Ovary (tissue), 9 donors: ENCODE measurements around the gene LONRF2. TPM values are rescaled to one million over a fixed set of nuclear protein-coding genes. Genes with fewer than 3 reads are reported as not detected.

Source experiments
- DNase-seq, 5 donors: peaks; one replicate each; pipeline ENCODE4 v3.0.0-alpha.2; 2019 to 2020
- H3K27ac ChIP-seq, 2 donors: fragments of 200-600 bp; one replicate each; pipeline versions ENCODE4 v1.5.1 to v1.8.0; 2019 to 2022
- H3K27me3 ChIP-seq: fragments of 200-600 bp; one replicate; pipeline ENCODE4 v1.8.0; 2022
- H3K36me3 ChIP-seq: fragments of 200-600 bp; sonication (generic); one replicate; pipeline ENCODE4 v1.5.1; 2019
- H3K4me1 ChIP-seq: one replicate; pipeline ENCODE4 v1.8.1; 2013; ENCODE audit warnings: mild to moderate bottlenecking, moderate library complexity; ENCODE audit not compliant: insufficient read depth
- H3K4me3 ChIP-seq: fragments of 200-600 bp; sonication (generic); one replicate; pipeline ENCODE4 v1.5.1; 2017
- H3K9me3 ChIP-seq, 2 donors: fragments of 200-600 bp in 1 of 2; sonication (generic) in 1 of 2; one replicate each; pipeline versions ENCODE4 v1.5.1 to v1.8.1; 2013 to 2019; ENCODE audit warnings: mild to moderate bottlenecking in 1 of 2, moderate library complexity in 1 of 2
- EP300 ChIP-seq: sonication (generic); formaldehyde crosslinking; IDR thresholded peaks from one replicate; pipeline ENCODE4 v1.6.1; 2017; ENCODE audit warnings: antibody characterized with exemption
- POLR2A ChIP-seq: fragments of 450-650 bp; IDR thresholded peaks from one replicate; pipeline ENCODE4 v1.6.1; 2017; ENCODE audit warnings: antibody characterized with exemption, mild to moderate bottlenecking, moderate library complexity
- WGBS, 3 donors: extraction: QIAGEN DNeasy Blood & Tissue Kit in 1 of 3; methylation state at CpG; one replicate each; pipeline versions ENCODE4 v1.1.5 to v1.1.7; 2013 to 2017; 5-methylcytosine and 5-hydroxymethylcytosine counted together
- intact Hi-C, 4 donors: fragments of 100-400 bp; cut with DNase I; formaldehyde crosslinking; loops; one replicate each; pipeline versions ENCODE4 v1.11.0 to v1.15.1; 2022 to 2023
- polyA plus RNA-seq, 2 donors: library from polyadenylated mRNA; stranded (reverse); fragments of 200-250 nt in 1 of 2; fragments of 350-450 nt in 1 of 2; fragmentation: Illumina TruSeq in 1 of 2; extraction: RNeasy Lipid Tissue Mini Kit (QIAGEN cat#74804) in 1 of 2; gene quantifications; one replicate each; pipeline ENCODE4 v1.2.3, GENCODE V29; 2013 to 2014
- total RNA-seq, 7 donors: library from RNA; depleted of rRNA in 2 of 7; stranded (reverse); fragments of >200 nt in 2 of 7; fragmentation: NEBNext Ultra II Directional in 3 of 7; extraction: Animal tissue kit (Norgen Biotek cat#: 25700) in 3 of 7; gene quantifications; one replicate each; pipeline versions ENCODE4 v1.1.0 to v1.2.4, GENCODE V29; 2016 to 2023
- TF ChIP-seq, protein P1 (sequence below), 3 donors: fragments of 450-650 bp in 2 of 3; fragments of 200-600 bp in 1 of 3; IDR thresholded peaks; one replicate each; pipeline versions ENCODE4 v1.5.1 to v1.8.0; 2016 to 2022; ENCODE audit warnings: antibody characterized with exemption in 3 of 3, mild to moderate bottlenecking in 1 of 3
- donor health status: DM: no; HTN: no; CAD: no; lungs with moderate emphysema.
- donor health status: DM: no; HTN: no; CAD: no.
- donor health status: Bipolar disorder and iron deficiency.
- donor health status: DM: yes; HTN: yes; CAD: no.
- donor health status: DM: no; HTN: no; CAD: no.
- donor health status: DM: yes; HTN: yes; CAD: no.

Gene LONRF2
- total and polyA plus RNA-seq, 9 donors, result 4.7 to 133 (median 29.5) TPM

DNA sequence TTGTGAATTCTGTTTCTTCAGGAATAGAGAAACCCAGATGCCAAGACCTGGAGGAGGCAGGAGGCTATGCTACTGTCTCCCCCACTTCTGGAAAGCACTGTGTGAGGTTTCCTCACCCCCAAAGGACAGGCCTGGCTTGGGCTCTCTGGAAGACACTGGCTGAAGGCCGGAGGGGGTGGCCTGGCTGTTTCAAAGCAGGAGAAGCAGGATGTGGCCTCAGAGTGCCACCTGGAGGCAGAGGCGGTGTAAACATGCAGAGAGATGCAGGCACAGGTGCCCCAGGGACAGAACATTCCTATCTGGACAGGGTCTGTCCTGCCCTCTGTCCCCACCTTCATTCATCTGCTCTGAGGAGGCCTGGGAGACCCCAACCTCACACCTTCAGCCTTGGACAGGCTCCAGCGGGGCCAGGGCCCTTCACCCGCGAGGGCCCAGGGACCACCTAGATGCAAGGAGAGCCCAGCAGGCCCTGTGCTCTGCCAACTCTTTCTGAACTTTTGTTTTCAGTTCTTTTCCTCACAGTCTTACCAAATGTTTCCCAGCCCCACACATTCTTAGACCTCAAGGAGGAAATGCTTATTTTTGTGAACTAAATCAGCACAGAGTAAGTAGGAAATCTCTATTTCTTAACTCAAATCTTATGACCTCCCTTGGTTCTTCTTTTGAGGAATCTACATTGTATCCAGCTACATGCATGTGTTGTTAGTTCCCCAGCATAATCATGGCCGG, 79.2 kb downstream of the LONRF2 start:
- intact Hi-C loops, result no loop called here
- DNase-seq, result peak in 4 of 5 donors; percentile 45 to 68 (median 57)
- Histone ChIP-seq H3K4me1 (no peaks in the 10 kb centered on the region), H3K27me3 (no peaks in the 10 kb centered on the region), H3K36me3 (no peaks in the 10 kb centered on the region), H3K4me3 (no peak overlapping the region), H3K9me3 (no peaks in the 10 kb centered on the region), H3K27ac (no peak overlapping the region)
- WGBS, 3 donors, result 54 to 67% (median 66%) methylated on average over 6 of the region's 6 CpGs
- TF ChIP-seq, protein P1, sequence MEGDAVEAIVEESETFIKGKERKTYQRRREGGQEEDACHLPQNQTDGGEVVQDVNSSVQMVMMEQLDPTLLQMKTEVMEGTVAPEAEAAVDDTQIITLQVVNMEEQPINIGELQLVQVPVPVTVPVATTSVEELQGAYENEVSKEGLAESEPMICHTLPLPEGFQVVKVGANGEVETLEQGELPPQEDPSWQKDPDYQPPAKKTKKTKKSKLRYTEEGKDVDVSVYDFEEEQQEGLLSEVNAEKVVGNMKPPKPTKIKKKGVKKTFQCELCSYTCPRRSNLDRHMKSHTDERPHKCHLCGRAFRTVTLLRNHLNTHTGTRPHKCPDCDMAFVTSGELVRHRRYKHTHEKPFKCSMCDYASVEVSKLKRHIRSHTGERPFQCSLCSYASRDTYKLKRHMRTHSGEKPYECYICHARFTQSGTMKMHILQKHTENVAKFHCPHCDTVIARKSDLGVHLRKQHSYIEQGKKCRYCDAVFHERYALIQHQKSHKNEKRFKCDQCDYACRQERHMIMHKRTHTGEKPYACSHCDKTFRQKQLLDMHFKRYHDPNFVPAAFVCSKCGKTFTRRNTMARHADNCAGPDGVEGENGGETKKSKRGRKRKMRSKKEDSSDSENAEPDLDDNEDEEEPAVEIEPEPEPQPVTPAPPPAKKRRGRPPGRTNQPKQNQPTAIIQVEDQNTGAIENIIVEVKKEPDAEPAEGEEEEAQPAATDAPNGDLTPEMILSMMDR (IDR thresholded peaks at IDR 0.05), result peak in 1 of 3 donors; percentile 53
- no peak for TF ChIP-seq EP300
- no peak for TF ChIP-seq POLR2A

DNA sequence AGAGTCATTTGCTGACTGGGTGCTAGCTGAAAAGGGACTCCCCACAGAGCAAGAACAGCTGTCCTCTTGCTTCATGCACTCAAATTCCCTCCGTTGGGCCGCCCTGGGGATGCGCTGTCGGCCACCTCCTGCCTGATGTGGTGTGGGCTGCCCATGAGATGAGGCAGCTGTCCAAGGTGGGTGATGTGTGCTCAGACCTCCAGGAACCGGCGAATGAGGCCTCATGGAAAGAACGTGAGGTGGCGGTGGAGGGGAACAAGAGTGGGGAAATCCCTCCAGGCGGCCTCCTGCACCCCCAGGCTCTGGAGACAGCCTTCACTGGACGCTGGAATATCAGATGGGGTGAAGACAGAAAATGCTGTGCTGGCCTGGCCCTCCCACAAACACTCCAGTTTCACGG, 79.8 kb downstream of the LONRF2 start:
- no peaks in the 10 kb centered on the region for H3K27me3 ChIP-seq
- TF ChIP-seq, protein P1 (IDR thresholded peaks at IDR 0.05), result no peak
- TF ChIP-seq POLR2A (no peak), EP300 (no peak)
- H3K9me3 ChIP-seq, result no peaks in the 10 kb centered on the region
- no peak overlapping the region for H3K4me3 ChIP-seq
- WGBS, 3 donors, result 70 to 84% (median 80%) methylated on average over 11 of the region's 11 CpGs
- intact Hi-C loops, result no loop called here
- H3K27ac ChIP-seq, result no peak overlapping the region
- no peaks in the 10 kb centered on the region for H3K36me3 ChIP-seq
- no peaks in the 10 kb centered on the region for H3K4me1 ChIP-seq
- no peak for DNase-seq

DNA sequence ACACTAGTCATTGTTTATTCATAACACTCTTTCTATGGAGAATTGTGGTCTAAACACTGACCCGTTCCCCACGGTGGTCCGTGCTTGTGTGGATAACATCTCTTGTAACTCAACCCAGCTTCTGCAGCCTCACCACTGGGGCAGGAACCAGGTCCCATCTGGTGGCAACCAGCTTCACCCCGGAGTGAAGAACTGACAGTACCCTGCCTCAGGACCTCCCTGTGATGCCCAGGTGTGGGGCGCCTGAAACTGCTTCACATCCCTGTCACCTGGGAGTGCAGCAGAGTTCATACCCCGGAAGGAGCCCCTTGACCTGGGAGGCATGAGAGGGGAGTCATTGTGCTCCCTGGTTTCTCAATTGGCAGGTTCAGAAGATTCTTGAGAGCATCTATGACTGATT, 81.1 kb downstream of the LONRF2 start:
- Histone ChIP-seq H3K36me3 (no peaks in the 10 kb centered on the region), H3K4me3 (no peak overlapping the region), H3K27me3 (no peaks in the 10 kb centered on the region), H3K27ac (no peak overlapping the region), H3K9me3 (no peaks in the 10 kb centered on the region), H3K4me1 (no peaks in the 10 kb centered on the region)
- intact Hi-C loops, result no loop called here
- DNase-seq, result no peak
- TF ChIP-seq, protein P1 (IDR thresholded peaks at IDR 0.05), result no peak
- TF ChIP-seq POLR2A (no peak), EP300 (no peak)
- WGBS, 3 donors, result 92 to 98% (median 97%) methylated on average over 6 of the region's 6 CpGs

DNA sequence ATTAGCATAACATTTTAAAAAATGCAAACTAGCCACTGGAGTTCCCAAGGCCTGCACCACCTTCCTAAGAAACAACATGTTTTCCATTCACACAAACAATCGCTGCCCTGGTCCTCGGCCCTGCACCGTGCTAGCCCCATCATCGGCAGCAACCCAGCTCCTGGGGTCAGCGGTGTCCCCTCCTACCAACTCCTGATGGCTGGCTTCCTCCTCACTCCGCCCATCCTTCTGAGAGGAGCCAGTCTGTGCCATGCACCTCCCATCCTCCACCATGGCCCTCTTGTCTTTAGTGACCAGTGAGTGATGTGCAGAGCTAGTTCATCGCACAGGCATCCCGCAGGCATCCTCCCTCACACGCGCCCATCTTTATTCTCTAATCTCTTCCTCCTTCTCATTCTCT, 81.9 kb downstream of the LONRF2 start:
- Histone ChIP-seq H3K4me1 (no peaks in the 10 kb centered on the region), H3K4me3 (no peak overlapping the region), H3K27ac (no peak overlapping the region), H3K36me3 (no peaks in the 10 kb centered on the region), H3K27me3 (no peaks in the 10 kb centered on the region), H3K9me3 (no peaks in the 10 kb centered on the region)
- intact Hi-C loops, result no loop called here
- WGBS, 3 donors, result 89 to 93% (median 90%) methylated on average over 10 of the region's 10 CpGs
- TF ChIP-seq EP300 (no peak), POLR2A (no peak)
- TF ChIP-seq, protein P1 (IDR thresholded peaks at IDR 0.05), result no peak
- DNase-seq, result no peak
